Right hindlimb (tissue), 1 donor: ENCODE results near the gene CD200R1.
"Not testable (repeated sequence)": the region's sequence is repeated elsewhere in the genome, so short reads cannot be mapped to it uniquely, and the experiment has no call there.

Source experiments
- DNase-seq: peaks from one replicate; pipeline ENCODE4 v3.0.0-alpha.2; 2018

Gene CD200R1

GRCh38 chr3:112973325-112974177 lies 1.4 kb downstream of the CD200R1 start:
- DNase-seq, result no peak

- no peak for DNase-seq
Measured at GRCh38 chr3:112972158-112972557, 2.7 kb downstream of the CD200R1 start.

- no peak for DNase-seq
Measured at GRCh38 chr3:112967828-112968227, 7.1 kb downstream of the CD200R1 start.

GRCh38 chr3:112967425-112967824 lies 7.5 kb downstream of the CD200R1 start:
- DNase-seq, result no peak

- no peak for DNase-seq
Measured at GRCh38 chr3:112966633-112967032, 8.3 kb downstream of the CD200R1 start.

GRCh38 chr3:112965656-112966055 lies 9.2 kb downstream of the CD200R1 start:
- no peak for DNase-seq

GRCh38 chr3:112963683-112964082 lies 11.2 kb downstream of the CD200R1 start:
- DNase-seq, result no peak

GRCh38 chr3:112958811-112959560 lies 15.9 kb downstream of the CD200R1 start:
- no peak for DNase-seq

- DNase-seq, result no peak
Measured at GRCh38 chr3:112956351-112956750, 18.6 kb downstream of the CD200R1 start.

GRCh38 chr3:112948346-112948838 lies 26.5 kb downstream of the CD200R1 start:
- no peak for DNase-seq

- DNase-seq, result no peak
Measured at GRCh38 chr3:112931736-112932521, 43.0 kb downstream of the CD200R1 start.

GRCh38 chr3:112930771-112931170 lies 44.1 kb downstream of the CD200R1 start:
- no peak for DNase-seq

GRCh38 chr3:112925969-112926368 lies 48.9 kb downstream of the CD200R1 start:
- no peak for DNase-seq

GRCh38 chr3:112925560-112925959 lies 49.3 kb downstream of the CD200R1 start:
- no peak for DNase-seq

GRCh38 chr3:112919541-112919940 lies 55.4 kb downstream of the CD200R1 start:
- not testable (repeated sequence) for DNase-seq

- no peak for DNase-seq
Measured at GRCh38 chr3:112908252-112908651, 66.7 kb downstream of the CD200R1 start.

GRCh38 chr3:112904786-112905185 lies 70.1 kb downstream of the CD200R1 start:
- DNase-seq, result no peak

GRCh38 chr3:112900113-112900512 lies 74.8 kb downstream of the CD200R1 start:
- peak; percentile 27 for DNase-seq

GRCh38 chr3:112897791-112898190 lies 77.1 kb downstream of the CD200R1 start:
- DNase-seq, result no peak

- DNase-seq, result no peak
Measured at GRCh38 chr3:112894258-112894657, 80.6 kb downstream of the CD200R1 start.

GRCh38 chr3:112889357-112889756 lies 85.5 kb downstream of the CD200R1 start:
- no peak for DNase-seq

GRCh38 chr3:112888381-112889085 lies 86.4 kb downstream of the CD200R1 start:
- DNase-seq, result no peak
